Endodermal cell (in vitro differentiated cells): ENCODE results near the gene FOXP4. TPM values are rescaled to one million over a fixed set of nuclear protein-coding genes. Genes with fewer than 3 reads are reported as not detected.

Experiments used
- DNase-seq: peaks from one replicate; pipeline ENCODE4 v3.0.0-alpha.2; 2017
- H3K27ac ChIP-seq: 2 replicates; pipeline ENCODE4 v1.5.1; 2013; ENCODE audit warnings: mild to moderate bottlenecking, low read depth, low read length, moderate library complexity
- H3K27me3 ChIP-seq: 2 replicates; pipeline ENCODE4 v1.6.1; 2013; ENCODE audit warnings: mild to moderate bottlenecking, low read length, moderate library complexity; ENCODE audit not compliant: insufficient read depth, control insufficient read depth, poor library complexity, severe bottlenecking
- H3K36me3 ChIP-seq: 2 replicates; pipeline ENCODE4 v1.7.0; 2013; ENCODE audit warnings: mild to moderate bottlenecking, low read length, moderate library complexity; ENCODE audit not compliant: control insufficient read depth, insufficient read depth
- H3K4me1 ChIP-seq: one replicate; pipeline ENCODE4 v1.7.0; 2013; ENCODE audit warnings: low read length; ENCODE audit not compliant: control insufficient read depth, insufficient read depth
- H3K4me3 ChIP-seq: 2 replicates; pipeline ENCODE4 v1.5.1; 2013; ENCODE audit warnings: mild to moderate bottlenecking, low read length, moderate library complexity
- H3K9ac ChIP-seq: 2 replicates; pipeline ENCODE4 v1.6.1; 2013; ENCODE audit warnings: mild to moderate bottlenecking, low read length, moderate library complexity; ENCODE audit not compliant: poor library complexity, severe bottlenecking; ENCODE audit errors: extremely low read depth
- H3K9me3 ChIP-seq: 2 replicates; pipeline ENCODE4 v1.6.1; 2013; ENCODE audit warnings: mild to moderate bottlenecking, low read length, moderate library complexity; ENCODE audit not compliant: control insufficient read depth
- H3K27ac Mint-ChIP-seq: 2 replicates; pipeline ENCODE4 v1.8.0; 2020; ENCODE audit warnings: mixed read lengths
- H3K27me3 Mint-ChIP-seq: 2 replicates; pipeline ENCODE4 v1.8.0; 2021; ENCODE audit warnings: mild to moderate bottlenecking, mixed read lengths; ENCODE audit not compliant: insufficient read depth
- H3K36me3 Mint-ChIP-seq: 2 replicates; pipeline ENCODE4 v1.8.0; 2020; ENCODE audit warnings: low read depth, mixed read lengths
- H3K4me1 Mint-ChIP-seq: 2 replicates; pipeline ENCODE4 v1.8.0; 2020; ENCODE audit warnings: mixed read lengths
- H3K4me3 Mint-ChIP-seq: 2 replicates; pipeline ENCODE4 v1.8.0; 2020; ENCODE audit warnings: mild to moderate bottlenecking, moderate library complexity, mixed read lengths
- H3K9me3 Mint-ChIP-seq: 2 replicates; pipeline ENCODE4 v1.8.0; 2020; ENCODE audit warnings: mild to moderate bottlenecking, mixed read lengths
- CTCF ChIP-seq: fragments of 200-600 bp; sonication (generic); conservative IDR thresholded peaks from 2 replicates; pipeline ENCODE4 v1.5.0; 2021; ENCODE audit warnings: antibody characterized with exemption, mild to moderate bottlenecking
- WGBS, 2 experiments: methylation state at CpG; one replicate each; pipeline versions ENCODE4 v1.1.5 to v1.1.7; 2013; ENCODE audit warnings: missing lambda C conversion rate in 2 of 2, mixed read lengths in 1 of 2; ENCODE audit not compliant: insufficient coverage in 1 of 2, insufficient read length in 1 of 2; 5-methylcytosine and 5-hydroxymethylcytosine counted together
- total RNA-seq, 2 donors: library from RNA; stranded (reverse); fragmentation: NEBNext Ultra II Directional in 1 of 2; extraction: Animal tissue kit (Norgen Biotek cat#: 25700) in 1 of 2; gene quantifications; 2 replicates in 1 of 2; 3 replicates in 1 of 2; pipeline ENCODE4 v1.2.1, GENCODE V29; 2021

FOXP4 gene
- total RNA-seq, 2 donors from 2014 or later: 44.4 to 47.7 TPM

GRCh38 chr6:41581381-41581991 is 35.3 kb downstream of the FOXP4 start:
- no peak for TF ChIP-seq CTCF
- H3K27ac ChIP-seq: no peak overlapping the region
- Mint-ChIP-seq H3K27me3 (no peaks in the 10 kb centered on the region), H3K36me3 (peaks cover 36% of the 10 kb centered on the region), H3K27ac (no peak overlapping the region), H3K4me1 (peaks cover 59% of the 10 kb centered on the region), H3K4me3 (no peak overlapping the region), H3K9me3 (no peaks in the 10 kb centered on the region)
- no peak overlapping the region for H3K4me3 ChIP-seq
- H3K9ac ChIP-seq: no peak overlapping the region
- no peak for DNase-seq
- peaks cover 4% of the 10 kb centered on the region for H3K4me1 ChIP-seq
- WGBS, 2 experiments: 92 to 96% methylated on average over 9 to 12 of the region's 12 CpGs
- H3K27me3 ChIP-seq: no peaks in the 10 kb centered on the region
- H3K9me3 ChIP-seq: no peaks in the 10 kb centered on the region
- peaks cover 54% of the 10 kb centered on the region for H3K36me3 ChIP-seq

- H3K9me3 ChIP-seq: no peaks in the 10 kb centered on the region
- no peak overlapping the region for H3K4me3 Mint-ChIP-seq
- peaks cover 4% of the 10 kb centered on the region for H3K4me1 ChIP-seq
- DNase-seq: no peak
- H3K27ac Mint-ChIP-seq: peak overlapping the region; percentile 17
- no peaks in the 10 kb centered on the region for H3K27me3 ChIP-seq
- peaks cover 38% of the 10 kb centered on the region for H3K36me3 Mint-ChIP-seq
- H3K27me3 Mint-ChIP-seq: no peaks in the 10 kb centered on the region
- no peak overlapping the region for H3K4me3 ChIP-seq
- H3K27ac ChIP-seq: no peak overlapping the region
- peaks cover 60% of the 10 kb centered on the region for H3K36me3 ChIP-seq
- TF ChIP-seq CTCF: no peak
- H3K4me1 Mint-ChIP-seq: peaks cover 48% of the 10 kb centered on the region
- WGBS, 2 experiments: 92 to 100% methylated on average over 1 to 5 of the region's 5 CpGs
- H3K9ac ChIP-seq: no peak overlapping the region
- no peaks in the 10 kb centered on the region for H3K9me3 Mint-ChIP-seq
Observed at GRCh38 chr6:41582540-41582939, 36.4 kb downstream of the FOXP4 start.

DNA sequence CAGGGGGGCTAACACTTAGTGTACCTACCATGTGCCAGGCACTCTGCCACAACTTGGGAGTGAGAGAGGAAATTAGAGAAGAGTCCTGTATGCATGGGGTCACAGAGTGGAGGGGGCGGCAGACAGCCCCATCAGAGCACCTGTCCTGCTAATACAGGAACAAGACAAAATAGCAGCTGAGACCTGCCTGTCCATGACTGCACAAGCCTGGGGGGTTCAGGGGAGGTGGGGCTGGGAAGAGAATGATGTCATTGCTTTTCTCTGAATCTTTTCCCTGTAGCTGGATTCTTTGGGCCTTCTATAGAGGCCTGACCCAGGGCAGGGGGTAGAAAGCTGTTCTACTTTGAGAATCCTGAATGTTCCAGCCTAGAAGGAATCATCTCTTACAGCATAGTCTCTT is 37.4 kb downstream of the FOXP4 start:
- Mint-ChIP-seq H3K4me1 (peaks cover 39% of the 10 kb centered on the region), H3K27me3 (no peaks in the 10 kb centered on the region), H3K4me3 (no peak overlapping the region), H3K9me3 (no peaks in the 10 kb centered on the region), H3K36me3 (peaks cover 45% of the 10 kb centered on the region), H3K27ac (peak overlapping the region; percentile 9)
- 89 to 90% methylated on average over 1 of the region's 1 CpG for WGBS, 2 experiments
- Histone ChIP-seq H3K4me1 (peaks cover 4% of the 10 kb centered on the region), H3K9me3 (no peaks in the 10 kb centered on the region), H3K27me3 (no peaks in the 10 kb centered on the region), H3K9ac (no peak overlapping the region), H3K4me3 (no peak overlapping the region), H3K27ac (no peak overlapping the region), H3K36me3 (peaks cover 65% of the 10 kb centered on the region)
- no peak for DNase-seq
- TF ChIP-seq CTCF: no peak
